ENCODE measurements around the gene UNC50. TPM values are rescaled to one million over a fixed set of nuclear protein-coding genes. Genes with fewer than 3 reads are reported as not detected.
A peak's percentile ranks its signal among the peaks of the same experiment; 100 is the strongest.

Gene UNC50, protein sequence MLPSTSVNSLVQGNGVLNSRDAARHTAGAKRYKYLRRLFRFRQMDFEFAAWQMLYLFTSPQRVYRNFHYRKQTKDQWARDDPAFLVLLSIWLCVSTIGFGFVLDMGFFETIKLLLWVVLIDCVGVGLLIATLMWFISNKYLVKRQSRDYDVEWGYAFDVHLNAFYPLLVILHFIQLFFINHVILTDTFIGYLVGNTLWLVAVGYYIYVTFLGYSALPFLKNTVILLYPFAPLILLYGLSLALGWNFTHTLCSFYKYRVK
- polyA plus RNA-seq, result 10 to 100 TPM; 23.4 to 38.6 (median 36.8) TPM

DNA sequence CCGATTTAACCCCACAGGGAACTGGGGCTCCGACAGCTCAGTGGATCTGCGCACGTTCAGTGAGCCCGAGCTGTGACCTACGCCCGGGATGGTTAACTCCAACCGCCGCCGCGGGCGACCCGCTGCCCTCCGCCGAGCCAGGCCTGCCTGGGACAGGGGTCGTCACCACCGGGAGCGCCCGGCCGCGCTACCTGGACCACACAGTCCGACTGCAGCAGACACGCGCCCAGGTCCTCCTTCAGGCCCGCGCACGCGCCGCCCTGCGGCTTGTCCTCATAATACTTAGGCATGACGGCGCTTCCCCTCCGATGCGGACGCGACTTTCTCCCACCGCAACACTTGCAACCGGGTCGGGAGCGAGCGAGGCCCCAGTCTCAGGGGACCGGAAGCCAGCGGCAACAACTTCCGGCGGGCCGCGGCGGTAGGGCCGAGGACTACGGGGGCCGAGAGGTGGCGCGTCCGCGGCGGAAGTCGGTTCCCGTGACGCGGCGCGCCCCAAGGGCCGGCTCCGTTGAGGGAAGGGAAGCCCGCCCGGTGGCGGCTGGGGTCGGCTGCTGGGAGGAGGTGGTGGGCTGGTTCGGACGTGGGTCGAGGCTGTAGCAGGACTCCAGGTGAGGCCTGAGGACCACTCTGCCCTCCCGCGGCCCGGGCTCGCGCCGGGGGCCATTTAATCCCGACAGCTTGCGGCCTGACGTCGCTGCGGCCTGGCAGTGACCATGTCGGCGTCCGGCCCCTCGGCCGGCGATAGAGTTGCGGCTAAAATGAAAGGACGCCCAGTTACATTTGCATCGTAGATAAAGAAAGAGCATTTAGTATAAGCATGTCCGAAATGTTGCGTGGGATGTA is at the start of gene UNC50, which contains the start of gene COA5:
TSS of gene UNC50 (plus strand) at position 474 of the 846 bp plus-strand sequence. CDS start 1,171 bp downstream, outside the sequence.
TSS of gene COA5 (minus strand) at position 397 of the 846 bp plus-strand sequence. CDS start at position 290, 107 bp downstream.
- 0 to 1% (median 1%) methylated on average over 87 to 93 of the region's 93 CpGs for WGBS, 3 donors
- H3K27ac ChIP-seq (ENCODE audit: low read depth, low read length), result peak within 1 kb of the TSS; percentile 91

DNA sequence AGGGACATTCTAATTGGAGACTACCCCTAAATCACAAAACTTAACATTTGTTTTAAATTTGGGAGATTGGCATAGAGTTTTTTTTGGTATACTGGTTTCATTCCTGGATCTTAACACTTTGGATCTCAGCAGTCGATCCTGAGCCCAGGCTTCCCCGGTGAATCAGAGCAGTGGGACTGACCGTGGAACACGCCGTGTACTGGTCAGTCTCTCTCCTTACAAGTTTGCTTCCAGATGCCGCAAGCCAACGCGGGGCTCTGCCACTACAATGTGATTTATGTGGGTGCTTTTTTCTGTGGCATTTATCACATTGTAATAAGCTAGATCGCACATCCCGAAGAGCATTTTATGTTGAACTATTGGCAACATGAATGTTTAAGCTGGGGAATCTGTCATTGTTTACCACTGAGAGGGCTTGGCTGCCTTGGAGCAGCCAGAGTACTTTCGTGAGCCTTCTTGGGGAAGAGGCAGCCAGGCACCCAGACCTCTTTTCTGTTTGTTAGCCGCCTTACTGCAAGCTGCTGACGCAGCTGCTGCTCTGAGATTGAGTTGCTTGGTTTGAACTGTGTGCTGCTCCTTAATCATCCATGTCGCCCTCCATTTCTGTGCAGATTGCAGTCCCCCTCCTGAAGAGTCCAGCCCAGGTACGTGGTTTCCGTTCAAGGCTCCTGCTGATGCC is 49.4 kb upstream of the UNC50 start:
- no peak overlapping the region for H3K27ac ChIP-seq (ENCODE audit: low read depth, low read length)

DNA sequence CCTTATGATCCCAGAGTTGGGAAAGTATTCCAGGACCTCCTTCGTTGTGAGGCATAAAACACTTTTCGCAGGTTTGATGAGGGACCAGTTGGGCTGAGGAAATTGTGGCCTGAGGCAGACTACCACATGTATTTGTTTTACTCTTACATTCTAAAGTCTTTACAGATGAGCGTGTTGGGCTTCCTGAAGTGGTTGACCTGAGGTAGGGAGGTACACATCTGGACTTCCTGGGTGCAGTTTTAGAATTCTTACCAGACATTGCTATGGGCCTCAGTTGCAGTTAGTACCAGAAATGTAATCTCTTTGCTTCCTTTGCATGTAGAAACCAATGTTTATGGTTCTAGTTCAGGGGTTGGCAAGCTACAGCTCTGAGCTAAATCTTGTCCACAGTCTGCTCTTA is 48.8 kb upstream of the UNC50 start:
- WGBS, 3 donors, result 84 to 88% (median 86%) methylated on average over 3 of the region's 3 CpGs

More for the DNA sequence above, 49.4 kb upstream of the UNC50 start:
- WGBS, 3 donors, result 91 to 95% (median 94%) methylated on average over 16 of the region's 16 CpGs

DNA sequence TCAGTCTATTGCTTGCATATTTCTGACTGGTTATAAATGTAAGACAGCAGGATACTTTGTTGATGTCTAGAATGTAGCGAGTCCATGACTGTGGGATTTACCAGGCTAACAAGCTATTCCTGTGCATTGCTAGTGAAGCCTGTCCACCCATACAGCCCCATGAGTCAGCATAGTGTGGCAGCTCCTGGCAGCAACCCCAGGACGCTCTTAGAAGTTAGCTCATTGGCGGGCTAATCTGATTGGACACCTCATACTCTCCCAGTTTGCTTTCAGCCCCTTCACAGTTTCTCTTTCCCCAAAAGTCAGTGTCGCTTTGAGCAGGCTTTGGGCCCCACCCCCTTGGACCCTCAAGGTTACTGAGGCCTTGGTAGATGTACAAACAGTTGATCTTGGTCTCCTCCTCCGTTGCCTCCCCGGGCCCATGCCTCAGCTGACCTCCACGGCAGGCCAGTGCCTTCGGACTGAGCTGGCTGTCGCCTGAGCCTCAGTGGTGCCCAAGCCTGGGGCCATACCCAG is 48.1 kb upstream of the UNC50 start:
- 92 to 94% (median 94%) methylated on average over 9 of the region's 9 CpGs for WGBS, 3 donors
- no peak overlapping the region for H3K27ac ChIP-seq (ENCODE audit: low read depth, low read length)

More for the DNA sequence above, 48.8 kb upstream of the UNC50 start:
- H3K27ac ChIP-seq (ENCODE audit: low read depth, low read length), result no peak overlapping the region

DNA sequence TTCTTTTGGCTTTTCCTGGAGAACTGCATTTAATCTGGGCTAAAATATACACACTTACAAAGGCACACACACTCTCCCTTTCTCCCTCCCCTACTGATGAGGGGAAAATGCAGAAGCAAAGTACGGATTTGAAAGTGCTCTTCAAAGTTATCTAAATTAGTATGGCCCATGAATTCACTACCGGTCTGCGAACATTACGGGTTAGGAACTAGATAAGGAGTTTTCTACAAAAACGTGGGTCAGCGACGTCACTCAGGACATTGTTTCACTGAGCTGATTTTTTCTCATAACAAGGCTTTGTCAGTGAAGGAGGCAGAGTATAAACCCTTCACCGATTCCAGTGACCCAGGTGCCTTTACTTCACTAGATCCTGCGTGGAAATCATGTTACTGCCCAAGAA is 47.4 kb upstream of the UNC50 start:
- 89 to 95% (median 93%) methylated on average over 9 of the region's 9 CpGs for WGBS, 3 donors
- no peak overlapping the region for H3K27ac ChIP-seq (ENCODE audit: low read depth, low read length)

DNA sequence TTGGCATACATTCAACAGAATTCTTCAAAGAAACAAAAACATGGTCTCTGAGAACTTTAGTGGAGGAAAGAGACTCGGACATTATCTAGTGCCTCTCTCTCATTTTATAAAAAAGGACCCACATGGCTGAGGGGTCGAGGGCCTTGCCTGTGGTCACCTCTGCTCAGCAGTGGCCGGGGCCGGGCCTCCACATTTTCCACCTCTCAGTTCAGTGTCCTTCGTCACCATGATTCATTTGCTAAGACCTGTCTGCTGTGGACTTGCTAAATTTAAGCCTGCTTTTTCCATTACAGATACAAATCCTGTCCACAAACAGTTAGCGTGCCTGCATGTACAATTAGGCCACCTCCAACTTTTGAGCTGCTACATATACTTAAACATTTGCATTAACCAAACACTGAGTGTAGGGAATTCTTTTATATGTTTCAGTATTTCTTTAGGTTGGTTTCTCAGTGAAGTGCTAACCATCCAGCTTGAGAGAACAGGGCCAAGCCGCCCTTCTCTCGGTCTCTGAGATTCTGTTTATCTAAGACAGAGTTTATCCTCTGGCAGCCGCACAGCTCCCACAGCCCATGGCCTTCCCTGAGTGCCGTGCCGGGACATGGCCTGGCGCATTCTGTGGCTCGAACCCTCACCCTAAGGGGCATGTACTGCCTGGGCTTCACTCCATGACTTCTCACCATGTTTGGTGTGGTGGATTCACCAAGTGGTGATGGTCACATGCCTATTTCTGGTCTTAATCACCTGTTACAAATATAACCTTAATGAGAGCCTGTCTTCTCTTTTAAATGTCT is 46.3 kb upstream of the UNC50 start:
- H3K27ac ChIP-seq (ENCODE audit: low read depth, low read length), result no peak overlapping the region
- WGBS, 3 donors, result 79 to 88% (median 81%) methylated on average over 13 of the region's 13 CpGs

DNA sequence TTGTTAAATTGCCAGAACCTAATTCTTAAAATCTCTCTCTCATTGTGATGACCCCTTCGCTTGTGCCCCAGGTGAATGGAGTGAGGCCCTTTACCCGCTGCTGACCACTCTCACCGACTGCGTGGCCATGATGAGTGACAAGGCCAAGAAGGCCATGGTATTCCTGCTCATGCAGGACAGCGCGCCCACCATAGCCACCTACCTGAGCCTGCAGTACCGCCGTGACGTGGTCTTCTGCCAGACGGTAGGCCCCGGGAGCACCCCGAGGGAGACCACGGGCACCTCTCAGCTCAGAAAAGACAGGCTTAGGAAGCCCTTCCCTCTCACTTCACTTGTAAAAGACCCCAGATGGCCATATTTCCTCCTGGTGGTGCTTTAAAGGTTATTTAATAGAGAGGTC is 45.0 kb upstream of the UNC50 start:
- 95 to 98% (median 97%) methylated on average over 13 of the region's 13 CpGs for WGBS, 3 donors
- H3K27ac ChIP-seq (ENCODE audit: low read depth, low read length), result no peak overlapping the region

DNA sequence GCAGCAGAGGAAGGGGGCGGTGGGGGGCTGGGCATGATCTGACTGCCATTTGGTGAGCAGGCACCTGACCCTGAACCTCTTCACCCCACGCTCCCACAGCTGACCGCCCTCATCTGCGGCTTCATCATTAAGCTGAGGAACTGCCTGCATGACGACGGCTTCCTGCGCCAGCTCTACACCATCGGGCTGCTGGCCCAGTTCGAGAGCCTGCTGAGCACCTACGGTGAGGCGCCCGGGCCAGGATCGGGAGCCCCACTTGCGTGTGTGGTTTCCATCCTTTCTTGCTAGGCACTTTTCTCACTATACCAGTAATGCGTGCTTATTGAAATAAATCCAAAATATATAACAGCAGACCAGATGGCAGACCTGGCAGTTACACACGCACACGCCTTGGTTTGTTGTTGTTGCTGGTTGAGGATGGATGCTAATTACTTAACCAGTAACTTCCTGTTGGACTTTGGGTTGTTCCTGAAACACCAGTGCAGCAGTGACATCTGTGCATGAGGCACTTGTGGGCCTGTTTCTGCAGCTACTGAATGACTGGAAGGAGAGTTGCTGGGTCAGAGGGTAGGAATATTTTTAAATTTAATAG is 43.8 kb upstream of the UNC50 start:
- WGBS, 3 donors, result 70 to 91% (median 70%) methylated on average over 17 of the region's 17 CpGs
- no peak overlapping the region for H3K27ac ChIP-seq (ENCODE audit: low read depth, low read length)

DNA sequence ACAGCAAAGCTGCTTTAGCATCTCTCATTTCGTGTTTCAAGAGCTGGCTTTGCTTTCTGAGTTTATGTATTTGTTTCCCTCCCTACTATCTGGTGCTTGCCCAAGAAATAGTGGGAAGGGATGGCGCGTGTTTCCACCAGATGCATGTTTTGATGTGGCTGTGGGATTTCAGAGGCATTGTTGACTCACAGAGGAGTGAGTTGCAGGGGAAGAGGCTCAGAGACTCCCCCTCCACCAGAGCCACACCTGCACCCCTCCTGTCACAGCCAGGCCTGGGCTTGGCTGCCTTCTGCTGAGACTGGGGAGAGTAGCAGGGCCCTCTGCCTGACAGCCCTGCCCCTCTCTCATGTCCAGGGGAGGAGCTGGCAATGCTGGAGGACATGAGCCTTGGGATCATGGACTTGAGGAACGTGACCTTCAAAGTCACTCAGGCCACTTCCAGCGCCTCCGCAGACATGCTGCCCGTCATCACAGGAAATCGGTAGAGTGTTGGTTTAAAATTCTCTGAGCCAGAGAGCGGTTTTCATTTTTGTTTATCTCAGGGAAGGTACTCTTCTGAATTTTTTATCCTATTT is 43.0 kb upstream of the UNC50 start:
- no peak overlapping the region for H3K27ac ChIP-seq (ENCODE audit: low read depth, low read length)
- WGBS, 3 donors, result 79 to 92% (median 84%) methylated on average over 9 of the region's 9 CpGs

DNA sequence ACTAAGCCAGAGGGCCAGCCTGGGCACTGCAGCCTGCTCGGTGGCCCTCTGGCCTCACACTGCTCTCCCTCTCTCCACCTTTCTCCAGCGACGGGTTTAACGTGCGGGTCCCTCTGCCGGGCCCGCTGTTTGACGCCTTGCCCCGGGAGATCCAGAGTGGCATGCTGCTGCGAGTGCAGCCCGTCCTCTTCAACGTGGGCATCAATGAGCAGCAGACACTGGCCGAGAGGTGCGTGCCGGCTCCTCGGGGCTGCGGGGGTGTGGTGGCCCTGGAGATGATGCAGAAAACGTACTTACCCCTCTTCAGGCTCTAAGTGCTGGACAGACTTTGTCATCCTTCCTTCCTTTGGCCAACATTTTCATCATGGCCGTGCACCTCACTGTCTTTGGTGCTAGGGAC is 42.4 kb upstream of the UNC50 start:
- H3K27ac ChIP-seq (ENCODE audit: low read depth, low read length), result no peak overlapping the region
- 92 to 96% (median 96%) methylated on average over 19 of the region's 19 CpGs for WGBS, 3 donors

DNA sequence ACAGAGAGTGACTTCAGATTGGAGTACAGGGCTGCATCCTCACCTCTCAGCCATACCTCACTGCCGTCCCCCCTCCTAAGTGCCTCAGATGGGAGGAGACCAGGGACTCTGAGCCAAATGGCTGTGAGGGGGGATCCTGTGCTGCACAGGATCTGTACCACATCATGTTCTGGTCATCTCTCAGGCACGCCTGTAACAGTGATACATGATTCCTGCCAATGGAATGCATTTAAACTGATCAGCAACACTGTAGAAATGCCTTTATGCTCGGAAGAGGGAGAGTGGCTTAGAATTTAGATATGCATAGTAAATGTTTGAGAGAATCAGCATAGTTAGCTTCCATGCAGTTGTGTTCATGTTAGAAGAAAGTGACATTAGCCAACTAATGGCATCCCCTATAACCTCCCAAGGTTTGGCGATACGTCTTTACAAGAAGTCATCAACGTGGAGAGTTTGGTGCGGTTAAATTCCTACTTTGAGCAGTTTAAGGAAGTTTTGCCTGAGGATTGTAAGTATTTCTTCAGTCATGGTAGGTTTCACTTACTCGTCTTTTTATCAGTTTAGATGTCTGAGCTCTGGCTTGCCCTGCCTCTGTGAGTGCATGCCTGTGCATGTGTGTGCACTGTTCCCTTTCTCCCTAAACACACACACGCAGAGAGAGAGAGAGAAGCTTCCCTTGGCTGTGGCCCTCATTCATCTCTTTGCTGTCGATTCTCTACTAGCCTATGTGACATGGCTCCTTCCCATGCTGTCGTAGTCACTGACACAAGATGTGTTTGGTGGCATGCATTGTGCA is 40.0 kb upstream of the UNC50 start:
- WGBS, 3 donors, result 92 to 96% (median 95%) methylated on average over 10 to 11 of the region's 11 CpGs

DNA sequence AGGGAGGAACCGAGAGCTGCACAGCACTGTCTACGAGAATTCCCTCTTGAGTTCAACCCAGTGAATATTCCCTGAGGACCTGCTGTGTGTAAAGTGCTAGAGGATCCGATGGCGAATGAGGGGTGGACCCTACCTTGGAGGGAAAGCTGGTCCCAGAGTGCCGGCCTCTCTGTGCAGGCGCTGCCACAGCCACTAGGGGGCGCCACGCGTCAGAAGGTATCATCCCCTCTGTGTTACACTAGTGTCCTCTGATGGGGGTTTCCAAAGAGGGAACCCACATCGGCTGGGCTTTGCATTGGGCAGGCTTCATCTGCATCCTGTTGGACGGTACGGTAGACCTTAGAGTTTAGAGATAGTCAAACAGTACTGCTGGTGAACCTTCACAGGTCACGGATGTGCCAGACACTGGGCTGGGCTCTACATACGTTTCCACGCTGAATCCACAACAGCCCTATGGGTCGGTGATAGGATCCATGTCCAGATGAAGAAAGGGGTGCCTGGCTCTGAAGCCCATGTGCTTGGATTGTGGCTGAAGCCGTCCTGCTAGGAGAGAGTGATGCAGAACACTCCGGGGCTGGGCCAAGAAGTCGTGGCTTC is 39.1 kb upstream of the UNC50 start:
- 65 to 72% (median 70%) methylated on average over 19 of the region's 19 CpGs for whole genome bisulfite sequencing, 3 donors

More for the DNA sequence above, 40.0 kb upstream of the UNC50 start:
- no peak overlapping the region for H3K27ac ChIP-seq (ENCODE audit: low read depth, low read length)

DNA sequence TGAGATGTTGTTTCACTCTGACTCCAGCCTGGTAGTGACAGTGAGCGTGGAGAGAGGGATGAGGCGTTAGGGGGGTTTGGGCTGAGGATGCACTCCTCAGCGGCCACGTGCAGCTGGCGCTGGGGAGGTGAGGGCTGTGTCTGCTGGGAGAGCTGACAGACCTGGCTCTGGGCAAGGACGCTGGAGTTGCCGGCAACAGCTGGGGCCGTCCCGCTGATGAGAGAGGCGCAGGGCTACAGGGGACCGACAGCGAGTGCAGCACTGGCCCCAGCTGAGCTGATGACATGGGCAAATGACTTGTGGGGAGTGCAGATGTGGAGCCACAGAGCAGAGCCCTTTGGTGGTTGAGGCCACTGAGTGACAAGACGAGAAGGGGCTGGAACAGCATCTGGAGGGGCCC is 38.5 kb upstream of the UNC50 start:
- WGBS, 3 donors, result 93 to 98% (median 96%) methylated on average over 13 of the region's 13 CpGs
- H3K27ac ChIP-seq (ENCODE audit: low read depth, low read length), result no peak overlapping the region

More for the DNA sequence above, 39.1 kb upstream of the UNC50 start:
- H3K27ac ChIP-seq (ENCODE audit: low read depth, low read length), result no peak overlapping the region

DNA sequence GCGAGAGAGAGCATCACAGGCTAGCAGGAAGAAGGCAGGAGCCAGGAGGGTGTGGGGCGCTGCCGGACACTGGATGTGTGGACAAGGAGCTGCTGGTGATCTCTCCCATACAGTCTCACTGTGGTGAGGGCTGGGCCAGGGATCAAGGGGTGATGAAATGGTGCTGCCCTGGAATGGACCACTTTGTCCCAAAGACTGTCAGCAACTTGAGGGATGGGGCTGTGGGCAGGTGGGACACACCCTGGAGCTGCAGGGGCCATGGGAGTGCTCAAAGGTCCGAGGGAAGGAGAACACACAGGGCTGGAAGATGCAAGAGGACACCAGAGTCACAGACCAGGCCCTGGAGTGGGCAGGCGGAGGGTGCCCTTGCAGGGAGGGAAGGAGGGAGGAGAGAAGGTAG is 38.0 kb upstream of the UNC50 start:
- WGBS, 3 donors, result 91 to 96% (median 93%) methylated on average over 5 of the region's 5 CpGs
- no peak overlapping the region for H3K27ac ChIP-seq (ENCODE audit: low read depth, low read length)

DNA sequence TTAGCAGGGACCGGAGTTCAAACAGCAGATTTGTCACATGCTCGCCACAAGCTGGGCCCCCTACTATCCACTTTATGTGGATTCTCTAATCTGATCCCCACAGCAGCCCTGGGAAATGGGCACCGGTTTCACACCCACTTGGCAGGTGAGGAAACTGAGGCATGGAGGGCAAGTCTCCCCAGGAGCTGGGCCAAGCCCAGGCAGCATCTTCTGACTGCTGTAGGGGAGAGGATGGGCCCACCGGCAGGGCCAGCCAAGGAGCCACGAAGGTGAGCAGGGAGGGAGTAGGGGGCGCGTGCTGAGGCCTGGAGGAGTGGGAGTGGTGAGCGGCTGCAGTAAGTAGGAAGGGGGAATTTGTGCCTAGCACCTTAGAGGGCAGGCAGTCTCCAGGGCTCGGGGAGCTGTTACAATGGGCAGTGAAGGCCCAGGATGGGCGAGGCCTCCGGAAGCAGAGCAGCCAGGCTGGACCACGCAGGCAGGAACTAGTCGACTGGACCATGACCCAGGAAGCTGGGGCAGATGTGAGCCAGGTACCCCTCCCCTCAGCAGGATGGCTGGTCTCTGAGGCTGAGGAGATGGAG is 37.2 kb upstream of the UNC50 start:
- WGBS, 3 donors, result 87 to 92% (median 87%) methylated on average over 12 to 13 of the region's 13 CpGs
- no peak overlapping the region for H3K27ac ChIP-seq (ENCODE audit: low read depth, low read length)

DNA sequence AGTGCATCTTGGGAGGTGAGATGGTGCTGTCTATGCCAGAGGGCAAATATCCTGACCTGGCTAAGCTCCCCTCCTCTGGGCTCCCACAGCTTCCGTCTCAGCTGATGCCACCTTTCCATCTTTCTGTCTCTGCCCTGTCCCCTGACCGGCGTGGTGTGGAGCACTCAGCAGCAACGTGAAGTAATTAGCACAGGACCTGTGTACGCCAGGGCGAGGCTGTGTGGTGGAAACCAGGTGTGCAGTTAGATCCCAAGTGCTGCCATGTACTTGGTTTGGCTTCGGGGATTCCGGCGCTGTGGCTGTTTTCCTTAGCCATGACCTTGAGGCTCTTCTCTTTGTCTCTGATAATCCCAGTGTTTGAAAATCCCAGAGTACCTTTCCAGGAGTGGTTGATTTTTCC is 36.6 kb upstream of the UNC50 start:
- 90 to 97% (median 95%) methylated on average over 9 of the region's 9 CpGs for WGBS, 3 donors
- no peak overlapping the region for H3K27ac ChIP-seq (ENCODE audit: low read depth, low read length)
